B cell (primary cell): ENCODE measurements around the gene DENND10.

Experiments used
- EZH2 ChIP-seq: IDR thresholded peaks from 2 replicates; pipeline ENCODE4 v1.6.1; 2012; ENCODE audit warnings: borderline replicate concordance, low read depth, mild to moderate bottlenecking, moderate library complexity, low read length; ENCODE audit not compliant: insufficient read depth, poor library complexity, severe bottlenecking
- TF ChIP-seq, protein P1 (sequence below): fragments of 200-600 bp; IDR thresholded peaks from one replicate; pipeline ENCODE4 v1.8.0; 2022; ENCODE audit warnings: antibody characterized with exemption, mild to moderate bottlenecking

DNA sequence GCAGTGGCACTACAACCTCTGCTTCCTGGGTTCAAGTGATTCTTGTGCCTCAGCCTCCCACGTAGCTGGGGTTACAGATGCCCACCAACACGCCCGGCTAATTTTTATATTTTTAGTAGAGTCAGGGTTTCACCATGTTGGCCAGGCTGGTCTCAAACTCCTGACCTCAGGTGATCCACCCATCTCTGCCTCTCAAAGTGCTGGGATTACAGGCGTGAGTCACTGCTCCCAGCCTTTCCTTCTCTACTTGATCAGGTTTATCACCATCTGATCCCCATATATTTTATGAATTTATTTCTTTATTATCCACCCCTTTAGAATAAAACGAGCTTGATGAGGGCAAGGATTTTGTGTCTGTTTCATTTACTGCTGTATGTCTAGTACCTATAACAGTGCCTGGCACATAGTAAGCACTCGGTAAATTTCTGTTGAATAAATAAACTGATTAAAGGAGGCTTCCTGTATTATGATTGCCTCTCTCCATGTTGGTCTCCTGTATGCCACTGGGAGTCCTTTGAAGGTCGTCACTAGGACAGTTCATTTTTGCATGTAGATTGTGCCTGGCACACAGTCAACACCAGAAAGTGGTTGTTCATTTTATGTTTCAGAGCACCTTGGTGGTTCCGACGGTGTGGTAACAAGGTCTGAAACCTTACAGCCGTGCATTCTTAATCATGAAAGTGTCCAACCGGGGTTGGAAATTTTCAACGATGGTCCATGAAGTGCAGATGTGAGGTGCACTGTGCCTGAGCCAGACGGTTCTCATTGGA is 13.7 kb upstream of the DENND10 start:
- TF ChIP-seq, protein P1, sequence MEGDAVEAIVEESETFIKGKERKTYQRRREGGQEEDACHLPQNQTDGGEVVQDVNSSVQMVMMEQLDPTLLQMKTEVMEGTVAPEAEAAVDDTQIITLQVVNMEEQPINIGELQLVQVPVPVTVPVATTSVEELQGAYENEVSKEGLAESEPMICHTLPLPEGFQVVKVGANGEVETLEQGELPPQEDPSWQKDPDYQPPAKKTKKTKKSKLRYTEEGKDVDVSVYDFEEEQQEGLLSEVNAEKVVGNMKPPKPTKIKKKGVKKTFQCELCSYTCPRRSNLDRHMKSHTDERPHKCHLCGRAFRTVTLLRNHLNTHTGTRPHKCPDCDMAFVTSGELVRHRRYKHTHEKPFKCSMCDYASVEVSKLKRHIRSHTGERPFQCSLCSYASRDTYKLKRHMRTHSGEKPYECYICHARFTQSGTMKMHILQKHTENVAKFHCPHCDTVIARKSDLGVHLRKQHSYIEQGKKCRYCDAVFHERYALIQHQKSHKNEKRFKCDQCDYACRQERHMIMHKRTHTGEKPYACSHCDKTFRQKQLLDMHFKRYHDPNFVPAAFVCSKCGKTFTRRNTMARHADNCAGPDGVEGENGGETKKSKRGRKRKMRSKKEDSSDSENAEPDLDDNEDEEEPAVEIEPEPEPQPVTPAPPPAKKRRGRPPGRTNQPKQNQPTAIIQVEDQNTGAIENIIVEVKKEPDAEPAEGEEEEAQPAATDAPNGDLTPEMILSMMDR = no peak
- TF ChIP-seq EZH2 = no peak
